Stimulated activated CD4-positive, alpha-beta T cell treated with anti-CD3 and anti-CD28 coated beads, Interleukin-12 subunit alpha, Interleukin-12 subunit beta, amount 100 ng/mL, for 4 hours (primary cell): ENCODE results near the gene SLC2A9.

ENCODE experiments used
- DNase-seq: peaks from one replicate; pipeline ENCODE4 v3.0.0-alpha.2; 2020

SLC2A9 gene

GRCh38 chr4:10018818-10019461, 2.4 kb downstream of the SLC2A9 start:
- DNase-seq, result peak; percentile 87

DNA sequence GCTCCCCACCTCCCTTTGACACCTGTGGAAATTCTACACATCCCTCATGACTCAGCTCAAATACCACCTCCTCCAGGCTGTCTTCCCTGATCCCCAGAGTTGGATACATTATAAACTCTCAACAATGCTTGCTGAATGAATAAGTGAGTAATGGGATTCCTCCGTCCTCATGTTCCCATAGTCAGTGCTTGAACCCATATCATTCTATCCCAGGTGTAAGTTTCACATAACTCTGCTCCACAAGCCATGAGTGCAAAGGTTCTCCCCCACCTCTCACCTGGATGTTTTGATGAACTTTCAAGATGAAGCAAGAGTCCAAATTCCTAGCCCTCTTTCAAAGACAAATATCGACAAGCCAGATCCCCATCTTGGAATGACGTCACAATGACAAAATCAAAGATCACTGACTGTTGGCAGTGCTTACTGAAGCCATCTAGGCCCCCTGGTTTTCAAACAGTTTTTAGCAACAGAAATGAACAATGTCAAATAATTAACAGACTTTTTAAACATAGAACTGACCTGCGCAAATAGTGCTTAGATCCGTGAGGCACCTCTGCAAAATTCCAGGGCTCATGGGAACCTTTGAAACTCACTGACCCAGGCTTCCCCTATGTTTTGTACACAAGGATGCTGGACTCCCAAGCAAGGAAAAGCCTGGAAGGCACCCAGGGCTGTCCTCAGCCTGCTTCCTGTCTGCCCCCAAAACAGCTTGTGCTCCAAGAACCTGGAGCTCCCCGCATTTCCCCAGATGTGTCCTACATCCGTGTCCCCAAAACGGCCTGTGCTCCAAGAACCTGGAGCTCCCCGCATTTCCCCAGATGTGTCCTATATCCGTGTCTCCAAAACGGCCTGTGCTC, 4.0 kb downstream of the SLC2A9 start:
- DNase-seq, result no peak

- no peak for DNase-seq
Measured at GRCh38 chr4:10016169-10016568, 5.1 kb downstream of the SLC2A9 start.

- DNase-seq, result no peak
Measured at GRCh38 chr4:10015140-10015753, 6.0 kb downstream of the SLC2A9 start.

- no peak for DNase-seq
Measured at GRCh38 chr4:10013722-10014121, 7.6 kb downstream of the SLC2A9 start.

DNA sequence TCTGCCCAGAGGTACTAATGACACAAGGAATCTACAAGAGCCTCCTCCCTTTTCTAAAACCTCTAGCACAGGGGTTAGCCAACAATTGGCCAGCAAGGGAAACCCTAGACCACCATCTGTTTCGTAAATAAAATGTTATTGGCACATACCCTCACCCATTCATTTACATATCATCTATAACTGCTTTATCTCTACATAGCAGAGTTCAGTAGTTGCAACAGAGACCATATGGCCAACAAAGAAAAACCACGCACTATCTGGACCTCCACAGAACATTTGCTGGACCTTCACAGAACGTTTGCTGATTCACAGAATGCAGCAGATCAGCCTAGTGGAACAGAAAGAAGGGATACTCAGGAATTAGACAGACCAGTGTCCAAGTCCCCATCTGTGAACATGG, 9.4 kb downstream of the SLC2A9 start:
- no peak for DNase-seq

GRCh38 chr4:10011277-10011676, 10.0 kb downstream of the SLC2A9 start:
- no peak for DNase-seq

GRCh38 chr4:10009861-10010500, 11.3 kb downstream of the SLC2A9 start:
- DNase-seq, result no peak

DNA sequence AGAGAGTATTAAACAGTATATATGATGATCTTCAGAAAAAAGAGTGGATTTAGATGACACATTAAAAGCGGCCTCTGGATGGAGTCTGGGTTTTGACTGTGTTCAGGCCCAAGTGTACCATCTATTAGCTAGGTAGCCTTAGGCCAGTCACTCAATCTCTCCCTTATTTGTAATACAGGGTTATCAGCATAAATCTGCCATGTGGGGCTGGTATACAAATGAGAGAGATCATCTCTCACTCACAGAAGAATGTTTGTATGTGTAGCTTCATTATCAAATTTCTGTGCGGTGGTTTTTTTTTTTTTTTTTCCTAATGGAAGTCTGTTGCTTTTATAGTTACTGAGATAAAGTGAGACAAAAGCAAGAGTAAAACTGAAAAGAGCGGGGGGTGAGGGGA, 12.7 kb downstream of the SLC2A9 start:
- DNase-seq, result no peak

- DNase-seq, result no peak
Measured at GRCh38 chr4:10007793-10008608, 13.3 kb downstream of the SLC2A9 start.

DNA sequence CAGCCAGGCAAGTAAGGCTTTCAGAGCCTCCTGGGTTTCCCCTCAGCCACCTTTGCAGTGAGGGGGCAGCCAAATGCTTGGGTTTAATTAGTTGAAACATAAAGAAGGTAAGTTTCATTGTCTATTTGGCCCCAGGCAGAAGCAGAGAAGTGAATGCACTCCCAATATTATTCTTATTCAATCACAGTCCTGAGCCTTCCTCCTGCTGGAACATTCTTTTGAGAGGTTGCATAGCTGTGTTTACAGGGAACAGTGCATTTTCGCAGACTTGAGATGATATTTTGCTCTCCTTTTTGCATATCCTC, 13.9 kb downstream of the SLC2A9 start:
- DNase-seq, result no peak

DNA sequence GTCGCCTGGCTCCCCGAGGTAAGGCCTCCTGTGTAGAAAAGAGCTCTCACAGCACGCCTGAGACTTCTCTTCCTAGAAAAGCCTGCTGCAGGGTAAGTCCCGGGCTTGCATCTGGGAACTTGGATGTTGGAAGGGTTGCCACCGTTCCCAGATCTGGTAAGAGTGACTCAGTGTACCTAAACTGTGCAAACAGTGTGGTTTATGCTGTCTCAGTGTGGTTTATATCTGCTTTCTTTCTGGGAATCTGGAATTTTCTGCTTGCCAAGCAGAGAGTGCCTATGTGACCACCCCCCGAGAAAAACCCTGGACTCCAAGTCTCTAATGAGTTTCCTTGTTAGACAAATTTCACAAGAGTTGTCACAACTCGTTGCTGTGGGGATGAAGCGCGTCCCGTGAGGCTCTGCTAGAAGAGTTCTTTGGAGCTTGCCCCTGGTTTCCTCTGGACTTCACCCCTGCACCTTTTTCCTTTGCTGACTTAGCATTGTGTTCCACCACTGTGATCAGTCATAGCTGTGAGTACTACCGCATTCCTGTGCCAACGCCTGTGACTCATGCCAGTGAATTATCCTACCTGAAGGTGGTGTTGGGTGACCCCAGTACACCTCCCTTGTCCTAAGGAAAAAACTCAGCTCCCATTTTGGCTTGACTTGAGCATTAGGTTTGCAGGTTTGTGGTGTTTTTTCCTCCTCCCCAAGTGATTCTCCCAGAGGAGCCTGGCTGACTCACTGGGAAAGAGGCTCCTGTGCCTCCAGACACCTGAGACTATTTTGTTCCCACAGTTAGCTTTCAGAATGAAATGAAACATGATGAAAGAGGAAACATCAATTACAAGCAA, 14.5 kb downstream of the SLC2A9 start:
- no peak for DNase-seq

- no peak for DNase-seq
Measured at GRCh38 chr4:10006231-10006600, 15.1 kb downstream of the SLC2A9 start.

DNA sequence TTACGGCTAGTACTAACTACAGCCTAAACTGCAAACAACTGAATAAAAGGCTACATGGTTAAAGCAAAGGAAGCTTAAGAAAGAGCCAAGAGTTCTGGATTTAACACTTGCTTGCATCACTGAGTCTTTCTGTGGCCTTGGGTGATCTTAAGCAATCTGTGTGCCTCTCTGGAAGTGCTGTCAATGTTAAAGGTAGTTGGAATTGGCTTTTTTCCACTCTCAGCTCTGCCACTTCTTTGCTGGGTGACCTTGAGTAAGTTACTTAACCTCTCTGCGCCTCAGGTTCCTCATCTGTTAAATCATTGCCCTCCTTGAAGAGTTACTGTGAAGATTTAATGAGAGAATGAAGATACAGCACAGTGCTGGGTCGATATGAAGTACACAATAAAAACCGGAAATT, 15.7 kb downstream of the SLC2A9 start:
- no peak for DNase-seq

DNA sequence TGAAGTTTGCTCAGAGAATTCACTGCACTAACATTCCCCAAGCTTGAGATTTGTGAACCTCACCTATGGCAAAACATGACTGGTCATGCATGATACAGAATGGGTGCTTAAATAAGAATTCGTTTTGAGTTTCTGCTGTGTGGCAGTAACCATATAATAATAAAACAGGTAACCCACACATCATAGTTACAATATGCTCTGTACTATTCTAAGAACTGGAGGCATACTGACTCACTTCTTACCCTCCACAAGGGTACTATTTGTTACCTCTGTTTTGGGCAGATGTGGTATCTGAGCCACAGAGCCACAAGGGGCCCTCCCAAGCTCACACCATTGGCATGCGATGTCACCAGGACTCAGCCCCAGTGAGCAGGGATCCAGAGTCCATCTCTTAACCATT, 17.6 kb downstream of the SLC2A9 start:
- no peak for DNase-seq

GRCh38 chr4:10002278-10002677, 19.0 kb downstream of the SLC2A9 start:
- DNase-seq, result no peak

- no peak for DNase-seq
Measured at GRCh38 chr4:10001757-10002156, 19.5 kb downstream of the SLC2A9 start.

- DNase-seq, result no peak
Measured at GRCh38 chr4:9999956-10000561, 21.2 kb downstream of the SLC2A9 start.

- DNase-seq, result no peak
Measured at GRCh38 chr4:9997886-9998285, 23.4 kb downstream of the SLC2A9 start.

DNA sequence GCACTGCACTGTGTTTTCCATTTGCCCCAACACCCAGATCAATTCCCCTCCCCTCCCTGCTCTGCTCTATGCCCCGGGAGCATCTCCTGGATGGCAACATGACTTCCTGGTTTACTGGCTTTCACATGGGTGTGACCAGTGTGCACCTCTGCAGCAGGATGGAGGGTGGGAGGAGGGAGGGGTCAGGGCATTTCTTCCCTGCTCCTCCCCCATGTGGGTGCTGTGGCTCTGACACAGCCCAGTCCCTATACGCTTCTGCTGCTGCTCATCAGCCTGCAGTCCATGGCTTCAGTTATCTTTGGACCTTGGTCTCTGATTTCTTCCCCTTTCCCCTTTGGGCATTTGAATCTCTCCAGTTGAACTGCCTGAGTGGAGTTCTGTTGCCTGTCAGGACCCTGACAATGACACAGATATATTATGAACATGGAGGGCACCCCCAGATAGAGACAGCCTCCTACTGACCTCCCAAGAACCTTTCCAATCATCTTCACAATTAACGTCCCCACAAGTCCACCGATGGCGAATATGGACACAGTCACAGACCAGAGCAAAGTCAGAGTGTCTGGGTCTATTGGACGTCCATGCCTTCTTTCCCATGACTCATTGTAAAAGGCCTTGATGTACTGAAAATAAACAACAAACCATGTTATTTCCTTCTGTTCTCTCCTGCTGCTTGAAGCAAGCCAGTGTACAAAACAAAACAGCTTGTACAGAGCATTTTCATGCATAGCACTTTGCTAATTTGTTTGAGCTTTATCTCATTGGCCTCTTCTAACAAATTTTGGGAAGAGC, 24.8 kb downstream of the SLC2A9 start:
- DNase-seq, result no peak
